PC-9 (cell line): ENCODE data around the gene CTLA4. TPM values are rescaled to one million over a fixed set of nuclear protein-coding genes. Genes with fewer than 3 reads are reported as not detected.
A peak's percentile ranks its signal among the peaks of the same experiment; 100 is the strongest.

Experiments
- BruUV-seq: library from RNA; stranded (reverse); fragments of 400-500 nt; replicated peaks from 2 replicates; lab custom pipeline; 2021; lab: Mats Ljungman, UMichigan
- CTCF ChIA-PET: fragments of 300-600 bp; sonication (Branson Sonifier 250); formaldehyde crosslinking; loops from one replicate; lab custom pipeline; 2022; ENCODE audit warnings: antibody characterized with exemption; lab: Charles Lee
- POLR2A ChIA-PET: fragments of 300-600 bp; sonication (Branson Sonifier 250); formaldehyde crosslinking; loops from one replicate; lab custom pipeline; 2022; ENCODE audit warnings: antibody characterized with exemption; ENCODE audit not compliant: unreplicated experiment; lab: Charles Lee
- DNase-seq, 2 experiments: peaks; one replicate each; pipeline versions ENCODE4 v3.0.0 to v3.0.0-alpha.2; 2015 to 2022; ENCODE audit warnings: mixed read lengths in 1 of 2
- H2AFZ ChIP-seq: fragments of 200-600 bp; sonication (generic); 2 replicates; pipeline ENCODE4 v1.8.1; 2017; ENCODE audit warnings: antibody characterized with exemption
- H3F3A ChIP-seq: fragments of 200-600 bp; sonication (generic); 2 replicates; pipeline ENCODE4 v1.8.1; 2017; ENCODE audit warnings: antibody characterized with exemption, mild to moderate bottlenecking, low read depth; ENCODE audit not compliant: insufficient read depth
- H3K27ac ChIP-seq: fragments of 200-600 bp; sonication (generic); 2 replicates; pipeline ENCODE4 v1.6.1; 2016; ENCODE audit warnings: mixed run types
- H3K27me3 ChIP-seq: fragments of 200-600 bp; sonication (generic); 2 replicates; pipeline ENCODE4 v1.6.1; 2016; ENCODE audit warnings: low read depth, mixed run types; ENCODE audit not compliant: insufficient read depth
- H3K36me3 ChIP-seq: fragments of 200-600 bp; sonication (generic); 2 replicates; pipeline ENCODE4 v1.6.1; 2016; ENCODE audit warnings: low read depth, mixed run types
- H3K4me1 ChIP-seq: fragments of 200-600 bp; sonication (generic); replicated peaks from 2 replicates; pipeline ENCODE4 v1.6.1; 2016; ENCODE audit warnings: mixed run types; ENCODE audit not compliant: insufficient read depth
- H3K4me2 ChIP-seq: fragments of 200-600 bp; sonication (generic); 2 replicates; pipeline ENCODE4 v1.6.1; 2017; ENCODE audit warnings: mixed run types
- H3K4me3 ChIP-seq: fragments of 200-600 bp; sonication (generic); 2 replicates; pipeline ENCODE4 v1.6.1; 2016; ENCODE audit warnings: mixed run types
- H3K79me2 ChIP-seq: fragments of 200-600 bp; sonication (generic); 2 replicates; pipeline ENCODE4 v1.6.1; 2017; ENCODE audit warnings: low read depth, mixed run types
- H3K9me2 ChIP-seq: fragments of 200-600 bp; sonication (generic); 2 replicates; pipeline ENCODE4 v1.8.1; 2017; ENCODE audit warnings: mild to moderate bottlenecking; ENCODE audit not compliant: insufficient read depth
- H3K9me3 ChIP-seq: fragments of 200-600 bp; sonication (generic); 2 replicates; pipeline ENCODE4 v1.8.1; 2016; ENCODE audit warnings: low read depth; ENCODE audit not compliant: insufficient read depth
- H4K20me1 ChIP-seq: fragments of 200-600 bp; sonication (generic); 2 replicates; pipeline ENCODE4 v1.8.1; 2017; ENCODE audit not compliant: insufficient read depth
- CTCF ChIP-seq: fragments of 200-600 bp; sonication (generic); conservative IDR thresholded peaks from 2 replicates; pipeline ENCODE4 v1.6.1; 2017; ENCODE audit warnings: mixed run types, antibody characterized with exemption, mild to moderate bottlenecking, moderate library complexity
- EZH2 ChIP-seq: fragments of 200-600 bp; sonication (generic); IDR thresholded peaks from 2 replicates; pipeline ENCODE4 v1.8.0; 2017; ENCODE audit warnings: antibody characterized with exemption, low read depth
- intact Hi-C: fragments of 100-400 bp; cut with micrococcal nuclease; formaldehyde crosslinking; loops from one replicate; pipeline ENCODE4 v1.10.0; 2022; ENCODE audit not compliant: unreplicated experiment
- total RNA-seq: library from RNA; stranded (reverse); gene quantifications from 2 replicates; pipeline ENCODE4 v1.2.3, GENCODE V29; 2021

The CTLA4 gene
- total RNA-seq, 1 experiment from 2014 or later, result not detected

GRCh38 chr2:203857656-203858055 lies 9.9 kb upstream of the CTLA4 start:
- ChIA-PET CTCF (no interaction called here), POLR2A (no interaction called here)
- no peaks in the 10 kb centered on the region for H3F3A ChIP-seq
- H4K20me1 ChIP-seq, result no peaks in the 10 kb centered on the region
- H3K4me3 ChIP-seq, result no peak overlapping the region
- no peaks in the 10 kb centered on the region for H3K9me3 ChIP-seq
- H2AFZ ChIP-seq, result no peak overlapping the region
- no TSS peak for BruUV-seq
- H3K27me3 ChIP-seq, result no peaks in the 10 kb centered on the region
- H3K4me1 ChIP-seq, result no peaks in the 10 kb centered on the region
- H3K79me2 ChIP-seq, result no peaks in the 10 kb centered on the region
- H3K27ac ChIP-seq, result no peak overlapping the region
- intact Hi-C loops, result no loop called here
- H3K4me2 ChIP-seq, result no peak overlapping the region
- H3K9me2 ChIP-seq, result no peaks in the 10 kb centered on the region
- H3K36me3 ChIP-seq, result no peaks in the 10 kb centered on the region
- TF ChIP-seq CTCF (no peak), EZH2 (no peak)
- no peak for DNase-seq

- no peaks in the 10 kb centered on the region for H3F3A ChIP-seq
- H3K4me3 ChIP-seq, result no peak overlapping the region
- no TSS peak for BruUV-seq
- no peaks in the 10 kb centered on the region for H3K9me2 ChIP-seq
- CTCF ChIA-PET, result no interaction called here
- H3K27ac ChIP-seq, result no peak overlapping the region
- TF ChIP-seq EZH2 (no peak), CTCF (no peak)
- H3K36me3 ChIP-seq, result no peaks in the 10 kb centered on the region
- H3K27me3 ChIP-seq, result no peaks in the 10 kb centered on the region
- no peak for DNase-seq
- H2AFZ ChIP-seq, result no peak overlapping the region
- intact Hi-C loops, result no loop called here
- no peaks in the 10 kb centered on the region for H3K79me2 ChIP-seq
- no peaks in the 10 kb centered on the region for H3K4me1 ChIP-seq
- H3K9me3 ChIP-seq, result no peaks in the 10 kb centered on the region
- H3K4me2 ChIP-seq, result no peak overlapping the region
- POLR2A ChIA-PET, result no interaction called here
- no peaks in the 10 kb centered on the region for H4K20me1 ChIP-seq
Observed at GRCh38 chr2:203858176-203858575, 9.4 kb upstream of the CTLA4 start.

GRCh38 chr2:203859030-203859789 lies 8.4 kb upstream of the CTLA4 start:
- Histone ChIP-seq H3K79me2 (no peaks in the 10 kb centered on the region), H3F3A (no peaks in the 10 kb centered on the region), H3K27me3 (no peaks in the 10 kb centered on the region), H3K36me3 (no peaks in the 10 kb centered on the region), H4K20me1 (no peaks in the 10 kb centered on the region), H3K4me3 (no peak overlapping the region), H3K9me3 (no peaks in the 10 kb centered on the region), H3K4me2 (no peak overlapping the region), H3K4me1 (no peaks in the 10 kb centered on the region), H3K9me2 (no peaks in the 10 kb centered on the region), H2AFZ (0 out of 2 replicates have a peak overlapping the region, but pooled peaks have one; percentile 48), H3K27ac (no peak overlapping the region)
- ChIA-PET POLR2A (no interaction called here), CTCF (no interaction called here)
- no peak for DNase-seq
- BruUV-seq, result no TSS peak
- intact Hi-C loops, result no loop called here
- TF ChIP-seq EZH2 (no peak), CTCF (no peak)
